Endothelial cell of umbilical vein (primary cell): ENCODE results near the gene CCNY. TPM values are rescaled to one million over a fixed set of nuclear protein-coding genes. Genes with fewer than 3 reads are reported as not detected.

Experiments used
- BruUV-seq: library from RNA; stranded (reverse); fragments of 400-500 nt; replicated peaks from 2 replicates; lab custom pipeline; 2021; lab: Mats Ljungman, UMichigan
- CTCF ChIA-PET: fragments of 300-600, 350-600 bp; sonication (Branson Sonifier 250); formaldehyde crosslinking; loops from one replicate; lab custom pipeline; 2021; ENCODE audit warnings: antibody characterized with exemption, inconsistent platforms; lab: Charles Lee
- POLR2A ChIA-PET: fragments of 300-600, 350-600 bp; sonication (Branson Sonifier 250); formaldehyde crosslinking; loops from one replicate; lab custom pipeline; 2021; ENCODE audit warnings: antibody characterized with exemption, inconsistent platforms; lab: Charles Lee
- DNase-seq: peaks from one replicate; pipeline ENCODE4 v3.0.0-alpha.2; 2011; ENCODE audit warnings: low read depth, low spot score
- FAIRE-seq: peaks from 2 replicates; lab custom pipeline; 2011; peaks lifted over from hg19 to GRCh38; lab: Jason Lieb, UNC
- H2AFZ ChIP-seq: 2 replicates; pipeline ENCODE4 v1.6.0; 2012; ENCODE audit warnings: low read depth, low read length, control low read depth, inconsistent platforms
- H3K27ac ChIP-seq: 2 replicates; pipeline ENCODE4 v1.5.1; 2011; ENCODE audit warnings: low read depth, mild to moderate bottlenecking, control low read depth, low read length, moderate library complexity; ENCODE audit not compliant: insufficient read depth
- H3K27me3 ChIP-seq, 2 experiments: 2 replicates each; pipeline versions ENCODE4 v1.6.0 to v1.6.1; 2011; ENCODE audit warnings: low read length in 2 of 2, mixed read lengths in 1 of 2; ENCODE audit not compliant: control insufficient read depth in 2 of 2, insufficient read depth in 2 of 2
- H3K36me3 ChIP-seq, 2 experiments: 2 replicates in 1 of 2; 3 replicates in 1 of 2; pipeline ENCODE4 v1.5.1; 2011; ENCODE audit warnings: low read length in 2 of 2, mild to moderate bottlenecking in 1 of 2, moderate library complexity in 1 of 2; ENCODE audit not compliant: control insufficient read depth in 2 of 2, insufficient read depth in 2 of 2; ENCODE audit errors: extremely low read depth in 1 of 2
- H3K4me1 ChIP-seq: 3 replicates; pipeline ENCODE4 v1.5.1; 2011; ENCODE audit warnings: mild to moderate bottlenecking, low read length; ENCODE audit not compliant: control insufficient read depth, insufficient read depth; ENCODE audit errors: extremely low read depth
- H3K4me2 ChIP-seq: 2 replicates; pipeline ENCODE4 v1.6.1; 2011; ENCODE audit warnings: low read length, control low read depth, mixed read lengths; ENCODE audit not compliant: insufficient read depth
- H3K4me3 ChIP-seq, 3 experiments: fragments of 200-600 bp in 1 of 3; sonication (generic), shearing (Covaris generic) in 1 of 3; replicated peaks in 1 of 3; 2 replicates each; pipeline ENCODE4 v1.5.1; 2011 to 2016; ENCODE audit warnings: control low read depth in 3 of 3, low read length in 3 of 3, mild to moderate bottlenecking in 2 of 3, inconsistent platforms in 1 of 3, low read depth in 1 of 3, moderate library complexity in 1 of 3; ENCODE audit not compliant: insufficient read depth in 1 of 3
- H3K79me2 ChIP-seq: 2 replicates; pipeline ENCODE4 v1.6.0; 2012; ENCODE audit warnings: low read length, inconsistent platforms; ENCODE audit not compliant: control insufficient read depth, insufficient read depth
- H3K9ac ChIP-seq: replicated peaks from 2 replicates; pipeline ENCODE3; 2011; ENCODE audit warnings: low read length, control low read depth; ENCODE audit not compliant: insufficient read depth; ENCODE audit errors: extremely low read depth
- H3K9me1 ChIP-seq: replicated peaks from 3 replicates; pipeline ENCODE4 v1.6.0; 2011; ENCODE audit warnings: mild to moderate bottlenecking, low read length; ENCODE audit not compliant: control insufficient read depth, insufficient read depth; ENCODE audit errors: extremely low read depth
- H3K9me3 ChIP-seq: replicated peaks from 2 replicates; pipeline ENCODE4 v1.5.1; 2012; ENCODE audit warnings: low read length, inconsistent platforms; ENCODE audit not compliant: control insufficient read depth, insufficient read depth
- H4K20me1 ChIP-seq: replicated peaks from 2 replicates; pipeline ENCODE3; 2011; ENCODE audit warnings: mild to moderate bottlenecking, low read length; ENCODE audit not compliant: control insufficient read depth, insufficient read depth; ENCODE audit errors: extremely low read depth
- CTCF ChIP-seq, 2 donors: IDR thresholded peaks; 1 replicate in 1 of 2; 2 replicates in 1 of 2; pipeline ENCODE4 v1.5.1; 2011; ENCODE audit warnings: low read length in 2 of 2, mild to moderate bottlenecking in 2 of 2, moderate library complexity in 2 of 2, control low read depth in 1 of 2, inconsistent platforms in 1 of 2, low read depth in 1 of 2; ENCODE audit not compliant: insufficient read depth in 1 of 2; ENCODE audit errors: extremely low read depth in 1 of 2
- EZH2 ChIP-seq: IDR thresholded peaks from 2 replicates; pipeline ENCODE4 v1.6.1; 2012; ENCODE audit warnings: borderline replicate concordance, low read depth, mild to moderate bottlenecking, moderate library complexity, low read length, inconsistent platforms; ENCODE audit not compliant: severe bottlenecking
- FOS ChIP-seq: IDR thresholded peaks from 2 replicates; pipeline ENCODE4 v1.6.1; 2011; ENCODE audit warnings: mild to moderate bottlenecking, low read length, moderate library complexity, borderline replicate concordance; ENCODE audit not compliant: insufficient read depth
- MAX ChIP-seq: IDR thresholded peaks from 2 replicates; pipeline ENCODE4 v1.6.1; 2011; ENCODE audit not compliant: insufficient read depth, insufficient read length
- POLR2A ChIP-seq: IDR thresholded peaks from 2 replicates; pipeline ENCODE4 v1.6.1; 2012; ENCODE audit warnings: low read depth, mild to moderate bottlenecking, control low read depth, low read length
- dilution Hi-C: fragments of 300-500 bp; cut with MboI; formaldehyde crosslinking; loops from one replicate; pipeline ENCODE4 v1.15.0; 2019; ENCODE audit warnings: low sequenced_read_pairs; ENCODE audit not compliant: extremely low pct_ligation_motif_present
- intact Hi-C: fragments of 100-400 bp; cut with micrococcal nuclease; formaldehyde crosslinking; loops from one replicate; pipeline ENCODE4 v1.10.0; 2022
- polyA plus RNA-seq, 4 experiments: library from polyadenylated mRNA; depleted of rRNA in 3 of 4; stranded (reverse) in 3 of 4; unstranded in 1 of 4; fragments of >200 nt; gene quantifications; 2 replicates each; pipeline versions ENCODE4 v1.2.1 to v1.2.3, GENCODE V29; 2011 to 2012; ENCODE audit warnings: missing spikeins in 1 of 4
- total RNA-seq: library from RNA; stranded (reverse); gene quantifications from 2 replicates; pipeline ENCODE4 v1.2.3, GENCODE V29; 2021

CCNY gene
- total and polyA plus RNA-seq, 2 donors (not counting 3 experiments of a cell fraction or from before 2014, with no cell fraction given): 61.5 to 107 TPM

GRCh38 chr10:35523670-35524225, 187.4 kb downstream of the CCNY start:
- ChIA-PET POLR2A (no interaction called here), CTCF (interaction anchor here (1.1 to 2.6 kb wide), 2 partner anchors 28 to 40 kb away, joined by 5 to 9 read pairs; no protein-coding TSS in a partner anchor)
- no peak for TF ChIP-seq CTCF (IDR thresholded peaks at IDR 0.05; ENCODE audit: extremely low read depth in 1 of 2, insufficient read depth in 1 of 2, low read depth in 1 of 2, low read length in 2 of 2)
- no peak for TF ChIP-seq EZH2
- no peak for TF ChIP-seq POLR2A
- TF ChIP-seq MAX: no peak
- no peak for TF ChIP-seq FOS
- intact Hi-C loops (no loop called here), dilution Hi-C loops (no loop called here)
- H3K79me2 ChIP-seq: peaks cover 22% of the 10 kb centered on the region
- no peak overlapping the region for H2AFZ ChIP-seq
- H3K27me3 ChIP-seq: no peaks in the 10 kb centered on the region
- no peaks in the 10 kb centered on the region for H3K4me1 ChIP-seq
- no peak overlapping the region for H3K27ac ChIP-seq
- H4K20me1 ChIP-seq: no peaks in the 10 kb centered on the region
- H3K9ac ChIP-seq: no peak overlapping the region
- no TSS peak for BruUV-seq
- no peak overlapping the region for H3K4me2 ChIP-seq
- no peak for FAIRE-seq
- DNase-seq: no peak
- H3K9me1 ChIP-seq: no peaks in the 10 kb centered on the region
- H3K36me3 ChIP-seq: no peaks in the 10 kb centered on the region
- H3K9me3 ChIP-seq: no peaks in the 10 kb centered on the region
- no peak overlapping the region for H3K4me3 ChIP-seq
